ENCODE data around the gene PRR33. TPM values are rescaled to one million over a fixed set of nuclear protein-coding genes. Genes with fewer than 3 reads are reported as not detected.

PRR33 gene
- total RNA-seq, 4 donors from 2014 or later = not detected

DNA sequence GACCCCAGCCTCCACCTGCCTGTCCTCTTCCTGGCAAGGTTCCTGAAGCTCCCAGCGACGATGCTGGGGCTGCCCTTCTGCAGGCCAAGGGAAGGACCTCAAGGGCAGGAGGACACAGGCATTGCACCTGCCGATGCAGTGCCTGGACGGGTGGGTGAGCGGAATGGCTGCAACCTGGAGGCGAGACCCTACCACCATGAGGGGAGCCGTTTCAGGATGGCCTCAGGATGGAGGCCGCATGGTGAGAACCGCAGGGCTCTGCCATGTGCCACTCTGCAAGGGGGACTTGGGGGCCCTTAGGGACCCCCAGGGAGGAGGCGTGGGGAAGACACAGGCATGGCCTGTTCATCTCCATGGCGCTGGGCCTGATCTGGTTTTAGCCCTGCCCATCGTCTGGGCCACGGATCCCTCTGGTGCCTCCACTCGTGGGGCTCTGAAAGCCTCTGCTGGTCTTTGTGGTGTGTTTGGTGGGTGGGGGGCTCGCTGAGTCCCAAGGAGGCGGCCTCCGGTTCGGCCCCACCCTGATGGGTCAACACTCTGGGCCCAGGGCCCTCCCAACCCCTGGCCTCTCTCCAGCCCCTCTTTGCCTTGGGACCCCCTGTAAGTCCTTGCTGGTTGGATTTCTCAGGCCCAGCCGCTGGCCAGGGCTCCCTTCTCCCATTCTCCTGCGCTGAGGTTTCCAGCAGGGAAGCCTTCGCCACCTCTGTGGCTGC lies 40.1 kb downstream of the PRR33 start:
- no peak for DNase-seq (ENCODE audit: low spot score in 2 of 2)
- peak overlapping the region in 3 of 4 donors; percentile 43 to 75 (median 73) for H3K27ac ChIP-seq
- peaks cover 0 to 22% (median 7%) of the 10 kb centered on the region in 4 donors for H3K4me1 ChIP-seq
- 90% methylated on average over 16 to 17 of the region's 21 CpGs for WGBS, 2 donors
- H3K27me3 ChIP-seq = no peaks in the 10 kb centered on the region
- H3K9me3 ChIP-seq = no peaks in the 10 kb centered on the region
- H3K36me3 ChIP-seq = no peaks in the 10 kb centered on the region
- TF ChIP-seq, protein P1, sequence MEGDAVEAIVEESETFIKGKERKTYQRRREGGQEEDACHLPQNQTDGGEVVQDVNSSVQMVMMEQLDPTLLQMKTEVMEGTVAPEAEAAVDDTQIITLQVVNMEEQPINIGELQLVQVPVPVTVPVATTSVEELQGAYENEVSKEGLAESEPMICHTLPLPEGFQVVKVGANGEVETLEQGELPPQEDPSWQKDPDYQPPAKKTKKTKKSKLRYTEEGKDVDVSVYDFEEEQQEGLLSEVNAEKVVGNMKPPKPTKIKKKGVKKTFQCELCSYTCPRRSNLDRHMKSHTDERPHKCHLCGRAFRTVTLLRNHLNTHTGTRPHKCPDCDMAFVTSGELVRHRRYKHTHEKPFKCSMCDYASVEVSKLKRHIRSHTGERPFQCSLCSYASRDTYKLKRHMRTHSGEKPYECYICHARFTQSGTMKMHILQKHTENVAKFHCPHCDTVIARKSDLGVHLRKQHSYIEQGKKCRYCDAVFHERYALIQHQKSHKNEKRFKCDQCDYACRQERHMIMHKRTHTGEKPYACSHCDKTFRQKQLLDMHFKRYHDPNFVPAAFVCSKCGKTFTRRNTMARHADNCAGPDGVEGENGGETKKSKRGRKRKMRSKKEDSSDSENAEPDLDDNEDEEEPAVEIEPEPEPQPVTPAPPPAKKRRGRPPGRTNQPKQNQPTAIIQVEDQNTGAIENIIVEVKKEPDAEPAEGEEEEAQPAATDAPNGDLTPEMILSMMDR (IDR thresholded peaks at IDR 0.05) = no peak
- TF ChIP-seq POLR2A (IDR thresholded peaks at IDR 0.05) (no peak), EP300 (IDR thresholded peaks at IDR 0.05) (no peak)
- no peak overlapping the region for H3K4me3 ChIP-seq

DNA sequence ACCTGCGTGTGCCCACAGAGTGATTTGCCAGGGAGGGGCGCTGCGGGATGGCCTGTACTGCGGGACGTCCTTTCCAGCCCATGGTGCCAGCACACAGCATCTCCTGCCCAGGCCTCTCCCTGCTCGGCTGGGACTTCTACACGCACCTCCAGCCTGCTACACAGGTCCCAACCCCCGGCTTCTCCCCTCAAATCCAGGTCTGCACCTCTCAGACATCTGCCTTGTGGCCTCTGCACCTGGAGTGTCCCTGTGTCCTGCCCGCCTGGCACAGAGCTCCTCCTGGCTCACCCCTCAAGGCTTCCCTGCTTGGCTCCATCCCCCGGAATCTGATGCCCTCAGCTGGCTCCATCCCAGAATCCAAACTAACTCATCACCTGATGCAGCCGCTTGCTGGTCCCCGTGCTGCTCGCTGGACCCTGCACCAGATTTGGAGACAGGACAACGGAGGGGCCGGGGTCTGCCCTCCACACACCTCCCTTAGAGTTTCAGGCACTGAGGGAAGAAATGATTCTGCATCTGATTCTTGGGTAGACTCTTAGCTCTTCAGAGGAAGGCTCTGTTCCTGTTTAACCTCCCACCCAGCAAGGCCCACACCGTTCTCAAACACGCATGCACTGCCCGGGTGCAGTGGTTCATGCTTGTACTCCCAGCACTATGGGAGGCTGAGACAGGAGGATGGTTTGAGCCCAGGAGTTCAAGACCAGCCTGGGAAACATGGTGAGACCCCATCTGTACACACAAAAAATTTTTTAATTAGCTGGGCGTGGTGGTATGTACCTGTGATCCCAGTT lies 42.9 kb downstream of the PRR33 start:
- peaks cover 0 to 34% (median 13%) of the 10 kb centered on the region in 4 donors for H3K4me1 ChIP-seq
- DNase-seq (ENCODE audit: low spot score in 2 of 2) = no peak
- H3K27ac ChIP-seq = no peak overlapping the region
- no peaks in the 10 kb centered on the region for H3K27me3 ChIP-seq
- H3K4me3 ChIP-seq = no peak overlapping the region
- no peaks in the 10 kb centered on the region for H3K36me3 ChIP-seq
- 86 to 95% methylated on average over 19 of the region's 19 CpGs for WGBS, 2 donors
- H3K9me3 ChIP-seq = no peaks in the 10 kb centered on the region
- TF ChIP-seq EP300 (IDR thresholded peaks at IDR 0.05) (no peak), POLR2A (IDR thresholded peaks at IDR 0.05) (no peak)
- TF ChIP-seq, protein P1 (IDR thresholded peaks at IDR 0.05) = no peak

DNA sequence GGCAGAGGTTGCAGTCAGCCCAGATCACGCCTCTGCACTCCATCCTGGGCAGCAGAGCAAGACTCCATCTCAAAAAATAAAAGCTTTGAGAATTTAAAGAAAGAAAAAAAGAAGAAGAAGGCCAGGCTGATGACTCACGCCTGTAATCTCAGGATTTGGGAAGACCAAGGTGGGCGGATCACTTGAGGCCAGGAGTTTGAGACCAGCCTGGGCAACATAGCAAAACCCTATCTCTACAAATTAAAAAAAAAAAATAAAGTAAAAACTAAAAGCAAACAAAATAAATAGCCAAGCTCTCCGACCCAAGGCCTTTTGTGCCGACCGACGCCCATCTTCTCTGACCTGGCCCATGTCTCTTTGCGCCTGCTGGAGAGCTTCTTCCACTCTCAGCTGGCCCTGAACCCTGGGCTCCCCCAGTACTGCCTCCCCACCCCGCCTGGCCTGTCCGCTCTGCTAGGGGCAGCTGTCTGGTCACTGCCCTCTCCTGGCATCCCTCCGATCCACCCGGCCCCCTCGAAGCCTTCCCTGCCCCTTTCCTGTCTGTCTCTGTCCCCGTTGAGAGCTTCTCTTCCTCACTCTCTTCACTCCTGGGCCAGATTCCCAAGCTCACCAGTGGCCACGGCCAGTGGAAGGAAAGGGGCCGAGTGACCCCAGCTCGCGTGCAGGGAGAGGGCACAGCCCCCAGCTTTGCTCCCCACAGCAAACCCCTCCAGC lies 43.6 kb downstream of the PRR33 start:
- peaks cover 0 to 34% (median 13%) of the 10 kb centered on the region in 4 donors for H3K4me1 ChIP-seq
- H3K4me3 ChIP-seq = no peak overlapping the region
- WGBS, 2 donors = 70 to 74% methylated on average over 18 of the region's 18 CpGs

DNA sequence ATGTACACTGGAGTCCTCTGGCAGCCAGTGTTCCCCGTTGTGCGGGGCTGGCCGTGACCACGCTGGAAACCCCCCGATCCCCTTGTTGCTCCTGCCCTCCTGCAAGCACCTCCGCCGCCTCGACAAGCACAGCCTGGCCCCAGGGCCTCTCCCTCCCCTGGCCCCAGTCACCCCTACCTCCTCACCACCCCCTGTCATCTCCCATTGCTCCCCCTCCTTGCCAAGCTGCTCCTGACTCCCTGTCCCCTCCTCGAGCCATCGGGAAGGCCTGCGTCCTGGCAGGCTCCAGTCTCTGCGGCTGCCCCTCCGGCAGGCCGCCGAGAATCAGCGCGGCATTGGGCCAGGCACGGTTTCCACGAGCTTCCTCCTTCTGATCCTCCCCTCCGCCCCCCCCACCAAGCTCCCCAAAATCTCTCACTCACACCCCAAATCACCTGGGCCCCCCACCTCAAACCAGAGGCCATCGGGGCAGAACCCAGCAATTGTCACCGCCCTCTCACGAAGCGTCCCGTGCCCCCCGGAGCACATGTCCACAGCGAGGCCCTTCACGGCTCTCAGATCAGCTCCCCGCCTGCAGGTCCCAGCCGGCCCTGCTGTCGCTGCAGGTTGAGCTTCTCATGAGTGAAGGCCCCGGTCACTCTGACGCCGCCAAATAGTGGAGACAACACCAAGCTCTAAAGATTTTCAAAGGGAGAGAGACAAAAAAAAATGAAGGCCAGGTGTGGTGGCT lies 44.5 kb downstream of the PRR33 start:
- Histone ChIP-seq H3K27ac (no peak overlapping the region), H3K4me3 (no peak overlapping the region), H3K4me1 (peaks cover 0 to 30% (median 13%) of the 10 kb centered on the region in 4 donors), H3K36me3 (no peaks in the 10 kb centered on the region), H3K27me3 (no peaks in the 10 kb centered on the region), H3K9me3 (no peaks in the 10 kb centered on the region)
- TF ChIP-seq, protein P1 (IDR thresholded peaks at IDR 0.05) = no peak
- TF ChIP-seq EP300 (IDR thresholded peaks at IDR 0.05) (no peak), POLR2A (IDR thresholded peaks at IDR 0.05) (no peak)
- no peak for DNase-seq (ENCODE audit: low spot score in 2 of 2)
- WGBS, 2 donors = 82 to 84% methylated on average over 34 of the region's 34 CpGs

More for the DNA sequence above, 43.6 kb downstream of the PRR33 start:
- Histone ChIP-seq H3K36me3 (no peaks in the 10 kb centered on the region), H3K9me3 (no peaks in the 10 kb centered on the region), H3K27ac (no peak overlapping the region), H3K27me3 (no peaks in the 10 kb centered on the region)
- DNase-seq (ENCODE audit: low spot score in 2 of 2) = no peak
- TF ChIP-seq POLR2A (IDR thresholded peaks at IDR 0.05) (no peak), EP300 (IDR thresholded peaks at IDR 0.05) (no peak)
- TF ChIP-seq, protein P1 (IDR thresholded peaks at IDR 0.05) = no peak
